ENCODE data around the gene FAM135A.
"Not testable (repeated sequence)": the region's sequence is repeated elsewhere in the genome, so short reads cannot be mapped to it uniquely, and the experiment has no call there.

The FAM135A gene

GRCh38 chr6:70459235-70459634 lies 45.9 kb downstream of the FAM135A start:
- no peak for DNase-seq (ENCODE audit: low spot score)

GRCh38 chr6:70459699-70460098 lies 46.4 kb downstream of the FAM135A start:
- not testable (repeated sequence) for DNase-seq (ENCODE audit: low spot score)

DNA sequence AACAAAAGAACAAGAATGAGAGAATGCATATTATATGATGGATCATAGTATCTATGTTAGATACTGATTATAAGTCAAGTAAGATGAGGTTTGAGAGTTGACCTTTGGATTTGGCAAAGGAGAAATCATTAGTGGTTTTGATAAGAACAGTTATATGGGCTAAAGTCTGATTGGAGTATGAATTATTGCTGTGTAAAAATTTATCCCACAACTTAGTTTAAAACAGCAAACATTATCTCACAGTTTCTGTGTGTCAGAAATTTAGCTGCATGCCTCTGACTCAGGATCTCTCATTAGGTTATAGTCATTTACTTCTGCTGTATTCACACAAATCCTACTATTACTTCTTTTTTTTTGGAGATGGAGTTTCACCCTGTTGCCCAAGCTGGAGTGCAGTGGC lies 56.7 kb downstream of the FAM135A start:
- no peak for DNase-seq (ENCODE audit: low spot score)

DNA sequence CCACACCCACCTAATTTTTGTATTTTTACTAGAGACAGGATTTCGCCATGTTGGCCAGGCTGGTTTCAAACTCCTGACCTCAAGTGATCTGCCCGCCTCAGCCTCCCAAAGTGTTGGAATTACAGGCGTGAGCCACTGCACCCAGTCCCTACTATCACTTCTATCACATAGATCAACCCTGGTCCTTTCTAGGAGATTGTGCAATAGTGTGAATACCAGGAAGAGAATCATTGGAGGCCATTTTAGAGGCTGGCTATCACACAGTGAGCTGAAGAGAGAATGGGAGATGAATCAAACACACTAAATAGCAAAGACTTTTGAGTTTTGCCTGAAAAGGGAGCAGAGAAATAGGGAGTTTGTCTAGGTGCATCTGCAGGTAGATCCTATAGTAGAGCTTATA lies 57.2 kb downstream of the FAM135A start:
- DNase-seq (ENCODE audit: low spot score) = not testable (repeated sequence)

DNA sequence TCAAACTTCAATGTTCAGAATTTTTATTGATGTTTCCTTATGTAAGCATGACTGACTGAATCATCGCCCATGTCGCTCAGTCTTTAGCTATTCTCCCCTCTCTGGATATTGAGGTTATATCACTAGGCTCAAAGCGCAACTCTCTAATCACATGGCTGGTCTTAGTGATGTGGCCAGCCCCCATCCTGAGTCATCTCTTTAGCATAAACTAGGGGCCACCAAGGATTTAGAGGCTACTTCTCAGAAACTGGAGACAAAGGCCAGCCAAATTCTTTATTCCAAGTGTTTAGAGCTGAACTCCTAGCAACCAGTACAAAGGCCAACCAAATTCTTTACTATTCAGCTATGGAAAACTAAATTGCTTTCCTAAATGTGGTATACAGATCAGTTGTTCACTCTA lies 61.4 kb downstream of the FAM135A start:
- no peak for DNase-seq (ENCODE audit: low spot score)

DNA sequence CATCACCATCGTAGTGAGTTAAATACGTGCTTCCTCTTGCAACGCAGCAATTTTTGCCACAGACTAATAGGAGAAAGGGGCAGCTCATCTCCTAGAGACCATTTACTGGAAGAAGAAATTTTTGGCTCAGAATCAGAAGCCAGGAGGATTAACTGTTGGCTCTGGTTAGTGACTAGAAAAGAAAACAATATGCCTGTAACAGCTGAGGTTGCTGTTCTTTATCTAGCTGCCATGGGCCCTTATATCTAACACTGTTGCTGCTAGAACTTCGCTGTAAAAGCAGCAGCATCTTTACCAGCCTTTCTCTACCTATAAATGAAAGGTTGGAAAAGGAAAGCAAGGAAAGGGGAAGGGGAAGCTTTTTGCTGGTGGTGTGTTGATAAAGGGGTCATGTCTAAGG lies 65.9 kb downstream of the FAM135A start:
- DNase-seq (ENCODE audit: low spot score) = no peak

GRCh38 chr6:70486638-70487037 lies 73.3 kb downstream of the FAM135A start:
- DNase-seq (ENCODE audit: low spot score) = not testable (repeated sequence)

DNA sequence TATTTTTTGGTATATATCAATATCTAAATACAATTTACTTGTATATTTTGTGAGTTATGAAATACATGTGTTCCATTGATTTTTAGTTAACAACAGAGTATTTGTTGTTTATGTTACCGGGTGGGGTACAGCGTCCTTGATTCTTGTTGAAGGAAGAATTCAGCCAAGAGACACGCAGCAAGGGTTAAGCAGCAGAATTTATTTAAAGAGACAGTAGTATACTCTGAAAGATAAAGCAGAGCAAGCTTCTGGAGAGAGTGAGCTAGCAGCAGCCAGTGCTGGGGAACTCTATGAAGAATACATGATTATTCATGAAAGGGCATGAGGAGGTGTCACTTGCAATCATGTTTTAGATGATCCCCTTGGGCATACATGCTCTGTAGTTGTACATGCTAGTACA lies 76.1 kb downstream of the FAM135A start:
- DNase-seq (ENCODE audit: low spot score) = no peak

DNA sequence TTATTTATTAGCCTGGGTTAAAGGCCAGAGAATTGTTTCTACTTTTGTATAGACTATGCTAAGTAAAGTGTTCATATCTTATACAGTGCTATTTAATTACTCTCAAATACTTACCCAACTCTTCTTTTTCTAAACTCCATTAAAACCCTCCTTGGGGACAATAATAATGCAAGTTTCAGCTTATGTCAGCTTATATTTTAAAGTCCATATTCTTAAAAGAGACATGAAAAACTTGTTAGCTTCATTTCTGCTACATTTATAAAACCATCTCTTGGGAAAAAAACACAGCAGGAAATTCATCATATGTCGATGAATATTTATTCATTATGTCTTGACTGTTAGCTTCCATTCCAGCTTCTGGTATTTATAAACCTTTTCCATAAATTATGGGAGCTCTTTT lies 81.5 kb downstream of the FAM135A start:
- DNase-seq (ENCODE audit: low spot score) = no peak

GRCh38 chr6:70495790-70496189 lies 82.5 kb downstream of the FAM135A start:
- DNase-seq (ENCODE audit: low spot score) = not testable (repeated sequence)

DNA sequence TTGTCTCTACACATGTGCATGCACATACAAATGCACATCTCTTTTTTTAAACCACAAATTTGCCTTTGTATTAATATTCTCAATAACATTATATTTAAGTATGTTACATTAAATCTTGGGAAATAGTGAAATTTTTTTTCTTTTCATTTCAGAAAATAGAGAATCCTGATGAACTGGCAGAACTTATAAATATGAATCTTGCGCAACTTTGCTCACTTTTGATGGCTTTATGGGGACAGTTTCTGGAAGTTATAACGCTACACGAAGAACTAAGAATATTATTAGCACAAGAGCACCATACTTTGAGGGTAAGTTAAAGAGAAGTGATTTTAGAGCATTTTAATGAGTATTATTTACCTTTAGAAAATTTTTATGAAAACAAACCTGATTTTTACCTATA lies 89.2 kb downstream of the FAM135A start:
- no peak for DNase-seq (ENCODE audit: low spot score)

DNA sequence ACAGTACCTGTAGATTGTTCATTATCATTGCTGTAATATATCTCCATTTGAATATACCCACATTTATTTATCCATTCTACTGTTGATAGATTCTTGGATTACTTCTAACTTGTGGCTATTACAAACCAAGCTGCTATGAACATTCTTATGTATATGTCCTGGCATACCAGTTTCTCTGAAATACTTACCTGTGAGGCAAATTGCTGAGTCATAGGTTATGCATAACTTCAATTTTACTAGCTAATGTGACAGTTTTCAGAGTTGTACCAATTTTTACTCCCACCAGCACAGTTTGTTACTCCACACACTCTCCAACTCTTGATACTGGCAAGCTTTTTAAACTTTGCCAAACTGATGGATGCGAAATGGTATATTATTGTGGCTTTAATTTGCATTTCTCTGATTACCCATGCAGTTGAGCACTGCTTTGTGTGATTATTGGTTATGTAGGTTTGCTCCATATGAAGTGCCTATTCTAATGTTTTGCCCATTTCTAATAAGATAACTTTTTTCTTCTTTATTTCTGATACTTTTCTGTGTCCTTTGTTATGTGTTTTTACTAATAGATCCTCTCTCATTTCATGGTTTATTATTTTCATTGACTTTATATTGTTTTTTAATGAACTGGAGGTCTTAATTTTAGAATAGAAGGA lies 90.6 kb downstream of the FAM135A start:
- no peak for DNase-seq (ENCODE audit: low spot score)

DNA sequence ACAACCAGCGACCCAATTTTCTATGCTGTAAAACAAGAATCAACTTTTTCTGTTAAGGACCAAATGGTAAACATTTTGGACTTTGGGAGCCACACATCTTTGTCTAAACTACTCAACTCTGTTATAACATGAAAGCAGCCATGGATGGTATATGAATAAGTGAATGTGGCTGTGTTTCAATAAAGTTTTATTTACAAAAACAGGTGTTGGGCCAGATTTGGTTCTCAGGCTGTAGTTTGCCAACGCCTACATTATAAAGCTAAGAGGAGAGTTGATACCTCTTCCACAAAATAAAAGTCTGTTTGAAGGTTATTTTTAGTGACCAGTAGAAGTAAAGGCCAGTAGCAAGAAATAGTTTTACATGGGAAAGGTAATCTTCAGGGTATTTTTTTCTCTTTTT lies 93.0 kb downstream of the FAM135A start:
- DNase-seq (ENCODE audit: low spot score) = no peak

- DNase-seq (ENCODE audit: low spot score) = no peak
Observed at GRCh38 chr6:70507161-70507560, 93.9 kb downstream of the FAM135A start.

DNA sequence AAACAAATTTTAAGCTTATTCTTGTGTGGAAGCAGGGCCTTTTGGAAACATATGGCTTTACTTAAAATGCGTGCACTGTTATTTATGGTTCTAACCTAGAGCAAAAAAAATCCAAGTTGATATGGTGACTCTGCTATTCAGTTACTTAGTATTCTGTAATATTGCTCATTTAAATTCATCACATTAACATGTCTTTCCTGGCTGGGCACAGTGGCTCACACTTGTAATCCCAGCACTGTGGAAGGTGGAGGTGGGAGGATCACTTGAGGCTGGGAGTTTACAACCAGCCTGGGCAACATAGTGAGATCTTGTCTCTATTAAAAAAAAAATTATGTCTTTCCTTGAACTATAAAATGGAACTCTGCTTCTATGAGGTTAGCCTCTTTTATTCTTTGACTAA lies 95.6 kb downstream of the FAM135A start:
- DNase-seq (ENCODE audit: low spot score) = no peak

DNA sequence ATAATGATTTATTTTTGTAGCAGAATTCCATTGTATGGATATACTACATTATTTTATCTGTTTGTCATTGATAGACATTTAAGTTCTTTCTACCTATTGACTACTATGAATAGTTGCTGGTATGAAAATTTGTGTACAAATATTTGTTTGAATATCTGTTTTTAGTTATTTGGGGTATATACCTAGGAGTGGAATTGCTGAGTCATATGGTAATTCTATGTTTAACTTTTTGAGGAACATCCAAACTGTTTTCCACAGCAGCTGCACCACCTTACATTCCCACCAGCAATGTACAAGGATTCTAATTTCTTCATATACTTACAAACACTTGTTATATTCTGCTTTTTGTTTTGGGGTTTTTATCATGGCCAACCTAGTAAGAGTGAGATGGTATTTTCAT lies 97.3 kb downstream of the FAM135A start:
- no peak for DNase-seq (ENCODE audit: low spot score)

DNA sequence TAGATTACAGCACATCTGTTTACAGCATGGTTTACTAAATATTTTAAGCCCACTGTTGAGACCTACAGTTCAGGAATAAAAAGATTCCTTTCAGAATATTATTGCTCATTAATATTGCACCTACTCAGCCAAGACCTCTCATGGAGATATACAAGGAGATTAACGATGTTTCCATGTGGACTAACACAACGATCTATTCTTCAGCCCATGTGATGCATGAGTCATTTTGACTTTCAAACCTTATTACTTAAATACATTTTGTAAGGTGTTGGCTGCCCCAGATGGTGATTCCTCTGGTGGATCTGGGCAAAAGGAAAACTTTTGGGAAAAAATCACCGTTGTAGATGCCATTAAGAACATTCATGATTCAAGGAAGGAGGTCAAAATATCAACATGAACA lies 105.4 kb downstream of the FAM135A start:
- no peak for DNase-seq (ENCODE audit: low spot score)

GRCh38 chr6:70520575-70520974 lies 107.3 kb downstream of the FAM135A start:
- DNase-seq (ENCODE audit: low spot score) = peak; percentile 7

DNA sequence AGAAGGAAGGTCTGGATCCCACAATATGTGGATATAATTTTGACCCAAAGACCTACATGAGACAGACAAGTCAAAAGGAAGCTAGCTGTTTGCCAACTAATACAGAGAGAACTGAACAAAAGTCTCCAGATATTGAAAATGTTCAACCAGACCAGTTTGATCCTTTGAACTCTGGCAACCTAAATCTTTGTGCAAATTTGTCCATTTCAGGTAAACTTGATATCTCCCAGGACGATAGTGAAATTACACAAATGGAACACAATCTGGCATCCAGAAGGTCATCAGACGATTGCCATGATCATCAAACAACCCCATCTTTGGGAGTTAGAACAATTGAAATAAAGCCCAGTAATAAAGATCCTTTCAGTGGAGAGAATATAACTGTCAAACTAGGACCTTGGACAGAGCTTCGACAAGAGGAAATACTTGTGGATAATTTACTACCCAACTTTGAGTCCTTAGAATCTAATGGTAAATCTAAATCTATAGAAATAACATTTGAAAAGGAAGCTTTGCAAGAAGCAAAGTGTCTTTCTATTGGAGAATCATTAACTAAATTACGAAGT lies 111.5 kb downstream of the FAM135A start:
- DNase-seq (ENCODE audit: low spot score) = no peak

DNA sequence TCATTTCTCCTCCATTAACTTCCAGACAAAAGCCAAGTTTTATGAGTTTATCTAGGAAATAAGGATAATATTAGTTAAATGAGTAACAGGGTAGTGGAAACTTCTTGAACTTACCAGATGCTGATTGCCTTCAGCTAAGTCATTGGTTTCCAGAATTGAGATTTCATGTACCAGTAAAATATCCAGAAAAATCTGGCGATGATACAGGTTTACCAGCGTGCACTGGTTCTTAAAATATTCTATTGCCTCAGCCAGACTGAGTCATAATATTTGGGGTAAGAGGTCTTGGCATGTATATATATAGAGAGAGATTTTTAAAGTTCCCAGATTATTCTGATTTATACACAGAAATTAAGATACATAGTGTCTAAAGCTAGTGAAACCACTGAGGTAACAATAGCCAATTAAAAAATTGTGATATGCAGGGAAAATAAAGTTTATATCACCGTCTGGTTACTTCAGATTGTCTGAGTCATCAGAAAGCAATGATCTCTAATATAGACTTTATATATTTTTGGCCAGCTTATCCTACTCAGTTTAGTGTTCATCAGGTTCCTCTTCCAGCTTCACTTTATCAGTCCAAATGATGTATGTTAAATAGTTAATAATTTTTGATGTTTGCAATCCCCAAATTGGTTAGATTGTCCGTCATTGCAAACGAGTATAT lies 113.9 kb downstream of the FAM135A start:
- no peak for DNase-seq (ENCODE audit: low spot score)

- no peak for DNase-seq (ENCODE audit: low spot score)
Observed at GRCh38 chr6:70530023-70530422, 116.7 kb downstream of the FAM135A start.

DNA sequence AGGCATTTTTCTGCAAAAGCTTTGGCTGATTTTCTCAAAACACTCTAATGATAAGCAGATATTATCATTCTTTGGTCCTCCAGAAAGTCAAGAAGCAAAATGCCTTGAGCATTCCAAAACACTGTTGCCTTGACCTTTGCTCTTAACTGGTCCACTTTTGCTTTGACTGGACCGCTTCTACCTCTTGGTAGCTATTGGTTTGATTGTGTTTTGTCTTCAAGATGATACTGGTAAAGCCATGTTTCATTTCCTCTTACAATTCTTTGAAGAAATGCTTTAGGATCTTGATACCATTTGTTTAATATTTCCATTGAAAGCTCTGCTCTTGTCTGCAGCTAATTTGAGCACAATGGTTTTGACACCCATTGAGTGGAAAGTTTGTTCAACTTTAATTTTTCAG lies 117.8 kb downstream of the FAM135A start:
- no peak for DNase-seq (ENCODE audit: low spot score)

- no peak for DNase-seq (ENCODE audit: low spot score)
Observed at GRCh38 chr6:70537266-70537665, 124.0 kb downstream of the FAM135A start.
